Mesothelial cell of epicardium (in vitro differentiated cells): ENCODE measurements around the gene SEC24B. TPM values are rescaled to one million over a fixed set of nuclear protein-coding genes. Genes with fewer than 3 reads are reported as not detected.
A peak's percentile ranks its signal among the peaks of the same experiment; 100 is the strongest.

Experiments
- DNase-seq, 2 experiments: peaks; one replicate each; pipeline ENCODE4 v3.0.0; 2021; ENCODE audit warnings: low spot score in 2 of 2; ENCODE audit not compliant: unreplicated experiment in 2 of 2
- H3K27ac Mint-ChIP-seq: 2 replicates; pipeline ENCODE4 v1.8.0; 2021; ENCODE audit warnings: mixed read lengths
- H3K27me3 Mint-ChIP-seq: 2 replicates; pipeline ENCODE4 v1.8.0; 2021; ENCODE audit warnings: low read depth, mixed read lengths
- H3K36me3 Mint-ChIP-seq: 2 replicates; pipeline ENCODE4 v1.8.0; 2021; ENCODE audit warnings: mixed read lengths
- H3K4me1 Mint-ChIP-seq: 2 replicates; pipeline ENCODE4 v1.8.0; 2021; ENCODE audit warnings: mixed read lengths
- H3K4me3 Mint-ChIP-seq: 2 replicates; pipeline ENCODE4 v1.8.0; 2021; ENCODE audit warnings: mild to moderate bottlenecking, moderate library complexity, mixed read lengths
- H3K9me3 Mint-ChIP-seq: 2 replicates; pipeline ENCODE4 v1.8.0; 2021; ENCODE audit warnings: mixed read lengths
- CTCF ChIP-seq: fragments of 200-600 bp; sonication (generic); IDR thresholded peaks from one replicate; pipeline ENCODE4 v1.5.0; 2021; ENCODE audit warnings: antibody characterized with exemption; ENCODE audit not compliant: unreplicated experiment
- total RNA-seq: library from RNA; stranded (reverse); gene quantifications from 3 replicates; pipeline ENCODE4 v1.2.1, GENCODE V29; 2021

Gene SEC24B
- total RNA-seq, 1 donor from 2014 or later, result 52.7 TPM

DNA sequence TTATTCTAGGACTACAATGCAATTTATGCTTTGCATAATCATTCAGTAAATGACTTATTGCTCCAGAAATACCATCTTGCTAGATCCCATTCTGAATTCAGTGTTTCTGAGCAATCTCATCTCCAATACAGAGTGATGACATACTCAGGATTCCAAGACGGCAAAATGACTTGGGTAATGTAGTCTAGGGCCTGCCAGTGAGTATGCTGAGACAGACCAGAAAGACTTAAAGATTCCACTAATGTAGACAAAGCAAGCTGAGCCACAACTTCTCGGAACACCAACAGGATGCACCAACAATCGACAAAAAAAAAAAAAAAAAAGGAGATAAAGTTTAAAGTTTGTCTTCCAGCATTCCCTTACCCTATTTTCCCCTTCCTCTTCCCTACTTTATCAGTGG, 919 bp upstream of the SEC24B start:
- peaks cover 45% of the 10 kb centered on the region for H3K4me1 Mint-ChIP-seq
- H3K27me3 Mint-ChIP-seq, result no peaks in the 10 kb centered on the region
- peak overlapping the region; percentile 96 for H3K27ac Mint-ChIP-seq
- H3K9me3 Mint-ChIP-seq, result no peaks in the 10 kb centered on the region
- no peak for DNase-seq
- H3K4me3 Mint-ChIP-seq, result peak overlapping the region; percentile 77
- TF ChIP-seq CTCF, result no peak
- H3K36me3 Mint-ChIP-seq, result peaks cover 10% of the 10 kb centered on the region

DNA sequence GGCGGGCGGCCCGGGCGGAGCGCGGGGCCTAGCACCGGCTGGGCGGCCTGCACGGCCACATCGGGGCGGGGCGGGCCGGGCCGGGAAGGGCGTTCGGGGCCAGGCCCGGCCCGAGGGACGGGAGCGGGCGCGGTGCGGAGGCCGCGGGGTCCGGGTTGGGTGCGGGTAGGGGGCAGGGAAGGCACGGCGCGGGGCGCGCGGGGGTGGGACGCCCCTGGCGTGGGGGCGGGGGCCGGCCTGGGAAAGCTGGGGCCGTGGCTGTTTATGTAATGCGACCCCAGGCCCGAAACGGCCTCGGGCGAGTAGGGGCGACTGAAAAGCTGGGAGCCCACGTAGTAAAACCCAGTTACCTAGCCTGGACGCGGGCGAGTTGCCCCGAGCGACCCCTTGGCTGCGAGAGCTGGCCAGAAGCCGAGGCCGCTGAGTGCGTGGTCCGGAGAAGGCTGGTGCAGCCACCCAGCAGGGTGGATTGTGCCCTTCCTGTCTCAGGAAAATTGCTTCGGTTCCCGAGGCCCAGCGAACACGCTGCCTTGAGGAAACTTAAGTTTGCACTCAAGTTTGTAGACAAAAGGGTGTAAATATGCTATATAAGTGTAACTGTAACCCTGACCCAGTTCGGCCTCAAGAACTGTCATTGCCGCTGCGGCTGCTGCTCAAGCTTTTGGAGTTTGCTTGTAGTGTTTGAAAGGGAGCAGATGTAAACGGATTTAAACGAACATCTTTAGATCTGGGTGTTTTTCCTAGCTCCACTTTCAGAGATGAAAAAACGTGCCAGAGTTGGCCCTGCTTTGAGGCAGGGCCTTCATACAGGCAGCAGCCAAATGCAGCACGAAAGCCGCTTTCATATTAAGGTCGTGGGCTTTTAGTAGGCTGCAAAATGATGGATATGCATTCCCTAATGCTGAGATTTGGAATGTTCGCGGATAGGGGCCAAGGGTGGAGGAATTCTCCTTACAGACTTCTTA, 674 bp downstream of the SEC24B start:
- peak in 1 of 2 experiments; percentile 52 for DNase-seq
- Mint-ChIP-seq H3K4me1 (peaks cover 56% of the 10 kb centered on the region), H3K36me3 (peaks cover 10% of the 10 kb centered on the region), H3K4me3 (peak overlapping the region; percentile 81), H3K27me3 (no peaks in the 10 kb centered on the region), H3K27ac (peak overlapping the region; percentile 95), H3K9me3 (no peaks in the 10 kb centered on the region)
- no peak for TF ChIP-seq CTCF

GRCh38 chr4:109435635-109436034, 2.0 kb downstream of the SEC24B start:
- Mint-ChIP-seq H3K36me3 (peaks cover 2% of the 10 kb centered on the region), H3K27ac (peak overlapping the region; percentile 95), H3K4me3 (peak overlapping the region; percentile 81), H3K9me3 (no peaks in the 10 kb centered on the region), H3K27me3 (no peaks in the 10 kb centered on the region), H3K4me1 (peaks cover 62% of the 10 kb centered on the region)
- no peak for DNase-seq
- TF ChIP-seq CTCF, result no peak

- Mint-ChIP-seq H3K4me1 (peaks cover 68% of the 10 kb centered on the region), H3K4me3 (no peak overlapping the region), H3K36me3 (no peaks in the 10 kb centered on the region), H3K27ac (peak overlapping the region; percentile 68), H3K27me3 (no peaks in the 10 kb centered on the region), H3K9me3 (no peaks in the 10 kb centered on the region)
- DNase-seq, result no peak
- TF ChIP-seq CTCF, result no peak
Observed at GRCh38 chr4:109436504-109436903, 2.9 kb downstream of the SEC24B start.

DNA sequence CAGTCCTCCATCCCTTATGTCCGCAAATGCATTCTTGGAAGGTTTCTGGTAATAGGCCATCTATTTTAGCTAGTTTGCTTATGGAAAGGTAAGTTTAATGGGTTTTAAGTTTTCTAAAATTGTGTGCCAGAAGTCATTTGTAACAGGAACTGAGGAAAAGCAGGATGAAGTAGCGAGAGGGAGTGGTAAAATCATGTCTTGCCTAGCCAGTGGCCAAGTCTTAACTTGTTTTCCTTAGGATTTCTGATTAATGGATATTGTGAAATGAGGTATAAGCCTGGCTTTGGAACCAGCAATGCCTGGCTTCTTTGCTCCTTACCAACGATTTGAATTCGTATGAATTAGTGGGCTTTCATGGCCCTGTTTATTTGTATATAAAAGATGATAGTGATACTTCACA, 7.3 kb downstream of the SEC24B start:
- peaks cover 1% of the 10 kb centered on the region for H3K9me3 Mint-ChIP-seq
- H3K27me3 Mint-ChIP-seq, result no peaks in the 10 kb centered on the region
- DNase-seq, result no peak
- H3K27ac Mint-ChIP-seq, result peak overlapping the region; percentile 84
- TF ChIP-seq CTCF, result no peak
- H3K4me3 Mint-ChIP-seq, result no peak overlapping the region
- peaks cover 65% of the 10 kb centered on the region for H3K4me1 Mint-ChIP-seq
- H3K36me3 Mint-ChIP-seq, result peaks cover 11% of the 10 kb centered on the region
